SIG-M5 (cell line): Measurements from ENCODE around the gene EMSY.
"Not testable (repeated sequence)": the region's sequence is repeated elsewhere in the genome, so short reads cannot be mapped to it uniquely, and the experiment has no call there.

Experiments
- DNase-seq: peaks from one replicate; lab custom pipeline; 2025; lab: John Stamatoyannopoulos, UW

The EMSY gene, protein sequence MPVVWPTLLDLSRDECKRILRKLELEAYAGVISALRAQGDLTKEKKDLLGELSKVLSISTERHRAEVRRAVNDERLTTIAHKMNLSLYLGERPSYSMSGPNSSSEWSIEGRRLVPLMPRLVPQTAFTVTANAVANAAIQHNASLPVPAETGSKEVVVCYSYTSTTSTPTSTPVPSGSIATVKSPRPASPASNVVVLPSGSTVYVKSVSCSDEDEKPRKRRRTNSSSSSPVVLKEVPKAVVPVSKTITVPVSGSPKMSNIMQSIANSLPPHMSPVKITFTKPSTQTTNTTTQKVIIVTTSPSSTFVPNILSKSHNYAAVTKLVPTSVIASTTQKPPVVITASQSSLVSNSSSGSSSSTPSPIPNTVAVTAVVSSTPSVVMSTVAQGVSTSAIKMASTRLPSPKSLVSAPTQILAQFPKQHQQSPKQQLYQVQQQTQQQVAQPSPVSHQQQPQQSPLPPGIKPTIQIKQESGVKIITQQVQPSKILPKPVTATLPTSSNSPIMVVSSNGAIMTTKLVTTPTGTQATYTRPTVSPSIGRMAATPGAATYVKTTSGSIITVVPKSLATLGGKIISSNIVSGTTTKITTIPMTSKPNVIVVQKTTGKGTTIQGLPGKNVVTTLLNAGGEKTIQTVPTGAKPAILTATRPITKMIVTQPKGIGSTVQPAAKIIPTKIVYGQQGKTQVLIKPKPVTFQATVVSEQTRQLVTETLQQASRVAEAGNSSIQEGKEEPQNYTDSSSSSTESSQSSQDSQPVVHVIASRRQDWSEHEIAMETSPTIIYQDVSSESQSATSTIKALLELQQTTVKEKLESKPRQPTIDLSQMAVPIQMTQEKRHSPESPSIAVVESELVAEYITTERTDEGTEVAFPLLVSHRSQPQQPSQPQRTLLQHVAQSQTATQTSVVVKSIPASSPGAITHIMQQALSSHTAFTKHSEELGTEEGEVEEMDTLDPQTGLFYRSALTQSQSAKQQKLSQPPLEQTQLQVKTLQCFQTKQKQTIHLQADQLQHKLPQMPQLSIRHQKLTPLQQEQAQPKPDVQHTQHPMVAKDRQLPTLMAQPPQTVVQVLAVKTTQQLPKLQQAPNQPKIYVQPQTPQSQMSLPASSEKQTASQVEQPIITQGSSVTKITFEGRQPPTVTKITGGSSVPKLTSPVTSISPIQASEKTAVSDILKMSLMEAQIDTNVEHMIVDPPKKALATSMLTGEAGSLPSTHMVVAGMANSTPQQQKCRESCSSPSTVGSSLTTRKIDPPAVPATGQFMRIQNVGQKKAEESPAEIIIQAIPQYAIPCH (N-terminal part only)

DNA sequence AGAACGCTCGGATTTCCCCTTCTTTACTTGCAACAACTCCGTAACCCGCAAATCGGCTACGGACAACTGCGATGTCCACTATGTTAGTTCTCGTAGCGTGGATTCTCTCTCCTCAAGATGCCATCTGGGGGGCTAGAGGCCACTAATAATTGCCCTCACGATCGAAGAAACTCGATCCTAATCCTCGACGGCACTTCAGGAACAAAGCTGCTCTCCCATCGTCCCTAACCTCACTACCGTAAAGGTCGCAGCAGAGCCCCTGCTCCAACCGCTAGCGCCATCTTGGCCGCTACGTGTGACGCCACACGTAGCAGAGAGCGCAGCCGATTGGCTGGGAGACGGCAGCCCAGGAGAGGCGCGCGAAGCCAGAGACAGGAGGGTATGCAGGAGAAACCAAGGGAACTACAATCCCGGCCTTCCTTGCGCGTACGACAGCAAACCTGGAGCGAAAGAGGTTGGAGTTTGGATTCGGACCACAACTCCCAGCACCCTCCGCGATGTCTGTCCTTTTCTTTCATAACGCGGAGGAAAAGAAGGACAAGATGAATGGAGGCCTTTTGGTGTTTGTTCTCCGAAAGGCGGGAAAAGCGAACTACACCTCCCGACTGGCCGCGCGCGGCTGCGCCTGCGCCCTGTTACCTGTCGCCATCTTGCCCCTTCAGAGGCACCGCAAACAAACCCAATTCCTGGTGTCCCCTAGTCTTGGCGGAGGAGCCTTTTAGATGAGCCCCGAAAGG lies at the start of gene EMSY:
TSS of gene EMSY (plus strand) at position 635 of the 737 bp plus-strand sequence. CDS start 1,921 bp downstream, outside the sequence.
- peak; percentile 94 for DNase-seq

DNA sequence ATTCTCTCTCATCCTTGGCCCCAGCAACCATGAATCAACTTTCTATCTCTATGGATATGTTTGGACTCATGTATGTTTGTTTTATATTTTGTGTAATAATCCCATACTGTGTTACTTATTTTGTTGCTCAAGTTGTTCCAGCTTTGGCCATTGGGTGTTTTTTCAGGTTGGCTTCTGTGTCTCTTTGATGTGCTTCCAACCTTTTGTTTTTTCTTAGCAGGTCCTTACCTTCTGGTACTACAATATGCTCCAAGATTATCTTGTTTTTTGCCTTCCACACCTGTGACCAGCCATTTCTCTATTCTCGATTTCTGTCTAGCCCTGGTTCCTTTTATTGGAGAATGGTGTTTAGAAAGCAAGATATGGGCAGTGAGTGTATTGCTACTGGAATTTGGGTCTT lies 49.5 kb upstream of the EMSY start:
- DNase-seq = no peak

DNA sequence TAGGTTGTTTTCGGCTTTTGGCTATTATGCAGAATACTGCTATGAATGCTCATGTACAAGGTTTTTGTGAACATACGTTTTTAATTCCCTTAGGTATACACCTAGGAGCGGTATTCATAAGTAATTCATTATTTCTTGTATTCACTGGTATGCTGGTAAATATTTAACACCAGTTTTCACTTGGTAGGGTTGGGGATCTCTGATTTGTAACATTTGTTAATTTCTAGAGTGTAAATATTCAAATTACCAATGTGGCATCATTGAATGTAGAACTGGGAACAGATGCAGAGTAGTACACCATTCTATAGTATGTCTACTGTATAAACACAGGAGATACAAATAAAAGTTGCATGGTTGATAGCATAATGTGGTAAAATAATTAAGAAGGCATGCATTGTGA lies 47.4 kb upstream of the EMSY start:
- no peak for DNase-seq

DNA sequence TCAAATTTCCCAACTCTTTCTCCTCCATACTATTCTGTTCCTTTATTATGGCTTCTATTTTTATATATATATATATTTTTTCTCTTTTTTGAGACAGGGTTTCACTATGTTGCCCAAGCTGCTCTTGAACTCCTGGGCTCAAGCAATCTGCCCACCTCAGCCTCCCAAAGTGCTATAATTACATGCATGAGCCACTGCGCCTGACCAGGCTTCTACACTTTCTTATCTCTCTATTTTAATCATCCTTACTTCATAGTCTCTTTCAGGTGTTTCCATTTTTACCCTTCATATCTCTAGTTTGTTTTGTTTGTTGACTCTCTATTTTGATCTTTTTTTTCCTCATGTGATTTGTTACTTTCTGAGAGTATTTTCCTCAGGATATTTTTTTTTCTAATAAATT lies 43.9 kb upstream of the EMSY start:
- DNase-seq = no peak

DNA sequence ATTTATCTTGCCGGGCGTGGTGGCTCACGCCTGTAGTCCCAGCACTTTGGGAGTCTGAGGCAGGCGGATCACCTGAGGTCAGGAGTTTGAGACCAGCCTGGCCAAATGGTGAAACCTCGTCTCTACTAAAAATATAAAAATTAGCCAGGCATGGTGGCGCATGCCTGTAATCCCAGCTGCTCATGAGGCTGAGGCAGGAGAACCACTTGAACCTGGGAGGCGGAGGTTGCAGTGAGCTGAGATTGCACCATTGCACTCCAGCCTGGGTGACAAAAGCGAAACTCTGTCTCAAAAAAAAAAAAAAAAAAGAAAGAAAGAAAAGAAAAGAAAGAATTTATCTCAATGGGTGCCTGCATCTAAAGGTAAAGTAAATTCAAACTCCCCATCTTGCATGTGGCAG lies 43.3 kb upstream of the EMSY start:
- DNase-seq = not testable (repeated sequence)

DNA sequence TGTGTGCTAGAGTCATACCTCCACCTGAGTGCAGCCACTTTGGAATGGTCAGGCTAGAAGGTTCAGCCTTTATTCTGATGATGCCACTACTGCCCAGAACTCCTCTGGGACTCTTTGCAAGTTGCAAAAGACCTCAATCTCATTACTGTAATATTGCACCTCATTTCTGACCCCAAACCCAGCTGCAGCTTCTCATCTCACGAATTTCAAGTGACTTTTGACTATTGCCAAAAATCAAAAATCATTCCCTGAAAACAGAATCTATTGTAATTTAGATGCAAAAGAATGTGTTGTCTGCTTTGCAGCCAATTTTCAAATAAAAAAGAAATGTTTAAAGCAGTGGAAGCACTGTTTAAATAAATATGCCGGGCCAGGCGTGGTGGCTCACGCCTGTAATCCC lies 38.5 kb upstream of the EMSY start:
- no peak for DNase-seq

DNA sequence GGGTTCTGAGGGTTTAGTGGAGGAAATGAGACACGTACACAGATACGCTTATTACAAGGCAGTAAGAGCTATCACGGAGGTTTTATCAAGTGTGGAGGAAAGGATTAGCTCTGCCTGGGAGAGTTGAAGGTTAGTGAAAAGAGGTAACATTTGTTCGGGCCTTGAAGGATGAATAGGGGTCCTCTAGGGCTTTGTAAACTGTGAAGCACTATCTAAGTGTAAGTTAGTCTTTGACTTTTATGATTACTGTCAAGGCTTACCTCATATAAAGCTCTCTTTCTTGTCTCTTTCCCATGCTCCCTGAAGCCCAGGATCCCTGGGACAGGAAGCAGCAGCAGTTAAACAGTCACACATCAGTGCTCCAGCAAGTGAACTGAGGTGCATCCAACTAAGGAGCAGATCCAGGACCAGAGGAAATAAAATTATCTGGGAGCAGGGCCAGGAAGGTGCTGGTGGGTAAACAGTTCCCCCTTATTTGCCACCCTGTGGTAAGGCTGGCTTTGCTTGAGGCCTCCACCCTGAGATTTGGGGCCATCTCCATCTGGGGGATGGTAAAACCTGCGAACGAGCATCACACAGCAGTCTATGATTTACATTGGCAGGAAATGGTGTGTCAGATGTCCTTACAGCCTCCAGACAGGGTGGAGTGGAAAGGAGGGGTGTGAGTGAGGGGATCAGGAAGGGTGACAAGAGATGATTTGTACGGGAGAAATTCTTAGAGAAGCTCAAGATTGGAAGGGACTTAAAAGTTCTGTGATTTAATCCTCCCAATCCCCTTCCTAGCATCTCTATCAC lies 36.5 kb upstream of the EMSY start:
- DNase-seq = no peak

DNA sequence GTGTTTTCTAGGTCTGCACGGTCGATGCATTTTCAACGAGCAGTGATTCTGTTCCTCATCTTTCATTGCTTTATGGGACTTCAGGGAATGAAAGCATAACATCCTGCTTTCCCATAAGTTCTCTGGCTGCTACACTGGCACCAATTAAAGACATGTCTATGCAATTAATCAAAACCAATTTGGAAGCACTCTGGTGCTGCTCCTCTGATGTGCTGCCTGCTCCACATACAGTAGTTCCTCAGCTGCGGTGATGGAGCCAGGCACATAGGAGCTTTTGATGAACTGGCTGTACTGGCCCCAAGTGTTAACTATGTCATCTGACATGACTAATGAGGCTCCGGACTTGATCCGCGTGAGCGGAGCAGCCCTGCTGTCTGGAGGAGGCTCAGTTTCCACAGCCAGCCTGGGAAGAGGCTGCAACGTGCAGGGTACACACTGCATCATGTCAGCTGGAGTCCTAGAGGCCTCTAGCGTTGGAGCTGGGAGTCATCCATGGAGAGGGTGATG lies 33.9 kb upstream of the EMSY start:
- DNase-seq = no peak

DNA sequence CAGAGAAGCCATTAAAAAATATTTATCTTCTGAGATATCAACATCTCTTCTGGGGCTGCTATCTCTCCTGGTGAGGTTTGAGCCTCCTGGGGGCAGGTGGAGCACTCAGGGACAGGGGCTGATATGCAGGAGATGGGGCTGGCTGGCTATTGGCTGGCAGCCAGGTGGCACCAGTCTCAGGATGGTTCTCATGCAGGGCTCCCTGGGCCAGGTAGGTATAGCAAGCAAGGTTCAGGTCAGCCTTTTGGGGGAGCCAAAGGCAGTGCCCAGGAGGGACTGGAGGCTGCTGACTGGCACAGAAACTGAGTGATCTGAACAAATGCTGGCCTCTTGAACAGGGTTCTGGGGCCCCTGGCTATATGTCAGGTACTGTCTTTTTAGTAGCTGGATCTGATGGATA lies 29.7 kb upstream of the EMSY start:
- DNase-seq = no peak

DNA sequence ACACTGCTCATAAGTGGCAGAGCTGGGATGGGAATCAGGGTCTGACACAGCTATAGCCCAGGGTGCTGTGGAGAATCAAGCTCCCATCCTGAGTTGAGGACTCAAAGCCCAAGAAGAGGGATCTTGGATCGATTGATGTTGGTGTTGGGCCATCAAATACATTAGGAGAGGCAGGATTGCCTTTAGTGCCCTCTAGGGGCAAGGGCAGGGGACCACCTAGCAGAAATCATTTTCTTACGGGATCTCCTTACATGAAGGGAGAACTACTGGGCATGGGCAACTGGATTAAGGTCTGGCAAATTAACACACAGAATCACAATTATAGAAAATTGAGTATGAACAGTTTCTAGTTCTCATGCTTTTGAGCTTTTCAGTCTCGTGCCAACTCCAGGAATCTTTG lies 24.9 kb upstream of the EMSY start:
- no peak for DNase-seq

DNA sequence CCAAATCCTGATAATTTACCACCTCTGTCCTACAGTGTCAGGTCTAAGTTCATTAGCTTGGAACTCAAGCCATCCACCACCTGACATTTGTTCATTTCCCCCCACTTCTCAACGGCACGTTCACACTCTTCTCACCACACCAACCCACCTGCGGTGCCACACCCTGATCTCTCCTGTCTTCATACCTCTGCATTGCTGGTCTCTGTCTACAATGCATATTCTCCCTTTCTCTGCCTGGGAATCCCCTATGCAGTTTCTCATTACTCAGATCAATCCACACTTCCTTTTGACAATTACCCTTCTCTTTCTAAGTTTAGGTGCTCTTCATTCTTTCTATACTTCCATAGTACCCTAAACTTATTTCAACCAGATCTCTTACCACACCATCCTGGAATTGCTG lies 20.4 kb upstream of the EMSY start:
- no peak for DNase-seq

DNA sequence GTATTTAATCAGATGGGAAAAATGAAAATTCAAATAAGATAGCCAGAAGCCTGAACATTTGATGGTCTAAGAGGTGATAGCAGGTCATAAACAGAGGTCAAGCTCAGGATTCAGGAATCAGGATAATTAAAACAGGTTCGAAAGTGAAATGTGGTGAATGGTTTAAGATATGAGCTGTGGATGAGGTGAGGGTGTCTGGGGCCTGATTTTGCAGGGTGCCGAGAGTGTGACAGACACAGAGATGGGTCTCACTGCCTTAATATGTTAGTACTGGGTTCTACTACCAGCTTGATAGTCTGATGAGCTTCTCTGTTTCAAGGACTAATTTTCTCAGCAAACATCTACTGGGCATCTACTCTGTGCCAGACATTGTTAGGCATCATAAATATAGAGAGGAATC lies 19.9 kb upstream of the EMSY start:
- DNase-seq = no peak

DNA sequence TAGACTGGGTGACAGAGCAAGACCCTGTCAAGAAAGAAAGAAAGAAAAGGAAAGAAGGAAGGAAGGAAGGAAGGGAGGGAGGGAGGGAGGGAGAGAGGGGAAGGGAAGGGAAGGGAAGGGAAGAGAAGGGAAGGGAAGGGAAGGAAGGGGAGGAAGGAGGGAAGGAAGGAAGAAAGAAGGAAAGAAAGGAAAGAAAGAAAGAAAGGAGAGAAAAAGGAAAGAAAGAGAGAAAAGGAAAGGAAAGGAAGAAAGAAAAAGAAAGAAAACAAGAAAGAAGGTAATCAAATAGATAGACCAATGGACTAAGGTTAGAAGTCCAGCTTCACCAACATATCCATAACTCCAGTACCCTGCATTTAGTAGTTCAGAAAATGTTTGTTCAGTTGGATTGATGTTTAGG lies 18.2 kb upstream of the EMSY start:
- DNase-seq = no peak

DNA sequence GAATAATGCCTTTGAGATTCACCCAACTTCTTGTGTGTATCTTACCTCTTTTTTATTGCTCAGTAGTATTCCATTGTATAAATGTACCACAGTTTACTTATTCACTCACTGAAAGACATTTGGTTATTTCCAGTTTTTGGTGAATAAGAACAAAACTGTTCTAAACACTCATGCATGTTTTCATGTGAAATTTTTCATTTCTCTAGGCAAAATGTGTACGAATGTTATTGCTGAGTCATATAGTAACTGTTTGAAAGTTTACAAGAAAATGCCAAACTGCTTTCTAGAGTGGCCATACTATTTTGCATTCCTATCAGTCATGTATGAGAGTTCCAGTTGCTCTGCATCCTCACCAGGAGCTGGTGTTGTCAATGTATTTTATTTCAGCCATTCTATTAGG lies 8.8 kb upstream of the EMSY start:
- DNase-seq = no peak

DNA sequence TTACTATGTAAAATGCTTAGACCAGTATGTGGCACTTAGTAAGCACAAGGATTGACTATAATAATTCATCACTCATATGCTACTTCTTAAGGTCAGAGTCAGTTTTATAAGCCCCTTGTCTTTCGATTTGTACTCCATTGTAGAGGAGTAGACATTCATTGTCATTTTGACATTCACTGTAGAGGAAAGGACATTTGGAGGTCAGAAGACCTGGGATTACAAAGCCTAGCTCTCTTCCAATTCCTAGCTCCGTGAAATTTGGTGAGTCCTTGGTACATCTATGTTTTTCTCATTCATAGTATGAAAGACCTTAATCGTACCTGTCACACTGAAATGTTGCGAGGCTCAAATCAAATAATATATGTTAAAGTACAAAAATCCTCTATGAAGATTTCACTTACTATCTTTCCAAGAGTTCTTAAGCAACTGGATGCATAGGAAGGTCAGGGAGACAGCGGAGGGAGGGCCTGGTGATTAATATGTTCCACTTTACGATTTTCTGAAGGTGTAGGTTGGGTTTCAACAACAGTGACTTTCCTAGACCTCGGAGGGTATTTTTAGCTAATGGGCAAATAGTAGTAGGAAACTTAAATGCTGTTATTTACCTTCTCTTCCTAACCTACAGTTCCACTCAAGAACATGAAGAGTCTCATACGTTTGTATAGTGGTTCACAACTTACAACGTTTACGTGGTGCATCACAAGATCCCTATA lies 1.4 kb upstream of the EMSY start:
- DNase-seq = no peak

DNA sequence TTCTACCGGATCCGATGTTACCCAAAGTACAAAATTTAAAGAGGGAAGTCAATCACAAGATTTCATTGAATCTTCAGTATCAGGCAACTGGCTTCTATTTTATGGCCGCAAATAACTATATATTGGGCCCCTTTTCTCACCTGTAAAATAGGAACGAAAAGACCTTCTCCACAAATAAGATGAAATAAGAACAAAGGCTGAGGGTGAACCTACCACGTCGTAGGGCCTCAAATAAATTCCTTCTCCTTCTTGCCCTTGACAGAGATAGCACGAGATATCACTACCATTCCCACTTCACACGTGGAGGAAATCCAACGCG lies 794 bp upstream of the EMSY start:
- no peak for DNase-seq

DNA sequence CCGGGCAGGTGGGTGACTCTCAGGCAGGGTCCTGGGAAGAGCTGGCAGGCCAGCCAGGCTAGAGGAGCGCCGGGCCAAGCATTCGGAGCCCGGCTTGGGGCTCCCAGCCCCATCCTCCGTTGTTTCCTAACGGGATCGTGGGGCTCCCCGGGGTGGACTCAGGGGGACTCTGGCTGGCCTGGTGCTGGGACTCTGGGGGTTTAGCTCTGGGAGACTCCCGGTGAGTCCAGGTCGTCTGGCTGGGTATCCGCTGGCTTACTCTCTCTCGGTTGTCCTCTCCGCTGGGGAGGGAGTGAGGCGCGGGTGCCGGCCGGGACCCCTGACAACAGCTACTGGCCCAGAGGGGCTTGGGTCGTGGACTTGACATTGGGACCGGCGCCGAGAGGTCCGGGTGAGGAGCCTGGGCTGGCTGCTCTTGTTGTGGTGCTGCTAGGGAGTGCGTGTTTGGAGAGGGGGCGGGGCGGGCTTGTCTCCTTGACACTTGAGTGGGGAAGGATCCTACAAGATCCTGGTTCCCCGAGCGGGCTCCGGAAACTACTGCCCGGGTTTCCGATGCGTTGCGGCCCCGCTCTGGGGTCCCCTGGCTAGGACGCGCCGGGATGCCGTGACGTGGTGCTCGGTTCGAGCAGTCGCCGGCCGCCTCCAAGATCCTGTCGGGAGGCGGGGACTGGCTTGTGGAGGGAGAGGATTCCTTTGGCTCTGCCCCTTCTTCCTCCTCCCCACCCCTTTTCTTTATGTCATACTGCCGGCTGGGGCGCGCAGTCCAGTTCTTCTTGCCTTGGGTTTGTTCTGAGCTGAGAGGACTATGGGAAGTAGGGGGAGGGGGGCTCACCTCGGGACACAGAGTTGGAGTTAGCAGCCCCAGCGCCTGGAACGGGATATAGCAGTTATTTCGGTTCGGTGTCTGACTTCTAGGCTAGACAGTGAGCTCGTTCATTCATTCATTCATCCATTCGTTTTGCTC lies 585 bp downstream of the EMSY start:
- DNase-seq = no peak

DNA sequence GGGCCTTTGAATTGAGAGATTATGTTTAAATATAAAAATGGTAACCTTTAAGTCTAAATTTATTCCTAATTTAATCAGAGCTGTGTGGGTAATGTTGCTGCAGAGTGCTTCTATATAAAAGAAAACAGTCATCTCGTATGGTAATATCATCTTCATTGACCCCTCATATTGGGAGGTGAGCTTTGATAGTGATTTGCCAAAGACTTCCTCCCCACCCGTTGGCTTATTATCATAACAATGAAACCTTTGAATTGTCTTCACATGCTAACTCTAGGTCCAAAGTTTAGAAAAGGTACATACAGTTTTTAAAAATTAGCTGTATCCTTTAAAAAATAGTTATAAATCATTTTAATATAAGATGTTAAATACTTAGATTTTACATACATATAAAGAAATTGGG lies 3.7 kb downstream of the EMSY start:
- no peak for DNase-seq

DNA sequence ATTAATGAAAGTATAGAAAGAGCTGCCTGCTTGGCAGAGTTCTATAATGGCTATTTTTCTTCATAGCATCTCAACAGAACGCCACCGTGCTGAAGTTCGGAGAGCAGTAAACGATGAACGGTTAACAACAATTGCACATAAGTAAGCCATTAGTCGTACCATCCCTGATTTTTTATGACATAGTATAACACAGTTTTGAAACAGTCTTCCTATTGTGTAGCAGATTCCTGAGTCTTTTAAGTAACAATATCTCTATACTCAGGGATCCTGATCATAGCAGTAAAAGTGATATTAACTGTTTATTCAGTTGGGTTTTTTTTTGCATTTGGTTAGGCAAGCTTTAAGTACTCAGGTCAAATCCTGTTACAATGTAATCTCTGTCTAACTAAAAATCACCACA lies 8.4 kb downstream of the EMSY start:
- DNase-seq = no peak
